ENCODE measurements around the gene SNAI1.

- TF ChIP-seq CTCF (IDR thresholded peaks at IDR 0.05) = no peak
- no peak for TF ChIP-seq POLR2A (IDR thresholded peaks at IDR 0.05)
These were observed 1.8 kb downstream of the SNAI1 start for GRCh38 chr20:49984426-49985153.
